NCI-H1092 treated with DMSO at 0.1 percent for 48 hours (cell line): ENCODE data around the gene KDF1.
"Not testable (repeated sequence)": the region's sequence is repeated elsewhere in the genome, so short reads cannot be mapped to it uniquely, and the experiment has no call there.

ENCODE experiments used
- DNase-seq: peaks from one replicate; lab custom pipeline; 2025; lab: John Stamatoyannopoulos, UW

The KDF1 gene

GRCh38 chr1:26994020-26994786 lies 33.9 kb upstream of the KDF1 start:
- peak; percentile 39 for DNase-seq

GRCh38 chr1:26993237-26994019 lies 33.2 kb upstream of the KDF1 start, which contains the start of gene TRNP1:
TRNP1 (plus strand) TSS chr1:26993692; CDS start chr1:26993787, 95 bp downstream.
- DNase-seq: peak; percentile 76

- no peak for DNase-seq
These were observed 31.2 kb upstream of the KDF1 start for GRCh38 chr1:26991310-26992116.

GRCh38 chr1:26989403-26990109 lies 29.3 kb upstream of the KDF1 start:
- DNase-seq: not testable (repeated sequence)

GRCh38 chr1:26986658-26987057 lies 26.4 kb upstream of the KDF1 start:
- DNase-seq: no peak

- no peak for DNase-seq
These were observed 24.0 kb upstream of the KDF1 start for GRCh38 chr1:26984291-26984690.

GRCh38 chr1:26983863-26984262 lies 23.6 kb upstream of the KDF1 start:
- DNase-seq: no peak

GRCh38 chr1:26981146-26981846 lies 21.0 kb upstream of the KDF1 start:
- no peak for DNase-seq

- DNase-seq: no peak
These were observed 18.6 kb upstream of the KDF1 start for GRCh38 chr1:26978901-26979300.

- DNase-seq: no peak
These were observed 16.6 kb upstream of the KDF1 start for GRCh38 chr1:26976621-26977510.

GRCh38 chr1:26972821-26973220 lies 12.6 kb upstream of the KDF1 start:
- no peak for DNase-seq

- DNase-seq: no peak
These were observed 12.1 kb upstream of the KDF1 start for GRCh38 chr1:26972390-26972789.

- no peak for DNase-seq
These were observed 11.3 kb upstream of the KDF1 start for GRCh38 chr1:26971590-26971989.

- no peak for DNase-seq
These were observed 10.5 kb upstream of the KDF1 start for GRCh38 chr1:26970810-26971209.

- DNase-seq: no peak
These were observed 5.4 kb upstream of the KDF1 start for GRCh38 chr1:26965628-26966027.

- DNase-seq: no peak
These were observed 4.9 kb upstream of the KDF1 start for GRCh38 chr1:26965213-26965612.

GRCh38 chr1:26961826-26962225 lies 1.6 kb upstream of the KDF1 start:
- no peak for DNase-seq

- no peak for DNase-seq
These were observed 328 bp upstream of the KDF1 start for GRCh38 chr1:26960625-26960966.

GRCh38 chr1:26959270-26959669 lies 998 bp downstream of the KDF1 start:
- no peak for DNase-seq

- no peak for DNase-seq
These were observed 3.0 kb downstream of the KDF1 start for GRCh38 chr1:26957306-26957705.
